Spleen (tissue), 11 donors: ENCODE data around the gene DGUOK. TPM values are rescaled to one million over a fixed set of nuclear protein-coding genes. Genes with fewer than 3 reads are reported as not detected.

Experiments used
- DNase-seq: peaks from one replicate; pipeline ENCODE4 v3.0.0-alpha.2; 2020
- H3K27ac ChIP-seq, 8 donors: fragments of 200-600 bp; sonication (generic) in 7 of 8; 1 replicate in 4 of 8; 2 replicates in 4 of 8; pipeline versions ENCODE4 v1.5.0 to v1.8.0; 2016 to 2021; ENCODE audit warnings: inconsistent platforms in 4 of 8, mild to moderate bottlenecking in 4 of 8, moderate library complexity in 1 of 8
- H3K27me3 ChIP-seq, 7 donors: fragments of 200-600 bp; sonication (generic) in 6 of 7; replicated peaks in 1 of 7; 1 replicate in 4 of 7; 2 replicates in 3 of 7; pipeline versions ENCODE4 v1.5.0 to v1.8.0; 2016 to 2021; ENCODE audit warnings: inconsistent platforms in 3 of 7, mild to moderate bottlenecking in 1 of 7
- H3K36me3 ChIP-seq, 6 donors: fragments of 200-600 bp; sonication (generic) in 5 of 6; 1 replicate in 4 of 6; 2 replicates in 2 of 6; pipeline versions ENCODE4 v1.5.0 to v1.8.0; 2016 to 2021; ENCODE audit warnings: inconsistent platforms in 2 of 6
- H3K4me1 ChIP-seq, 6 donors: fragments of 200-600 bp; sonication (generic) in 5 of 6; 1 replicate in 3 of 6; 2 replicates in 3 of 6; pipeline versions ENCODE4 v1.5.0 to v1.8.0; 2016 to 2021; ENCODE audit warnings: inconsistent platforms in 3 of 6
- H3K4me3 ChIP-seq, 8 donors: fragments of 200-600 bp; sonication (generic) in 7 of 8; 1 replicate in 4 of 8; 2 replicates in 4 of 8; pipeline versions ENCODE4 v1.5.0 to v1.8.0; 2016 to 2021; ENCODE audit warnings: inconsistent platforms in 4 of 8, mild to moderate bottlenecking in 4 of 8, moderate library complexity in 2 of 8
- H3K9me3 ChIP-seq, 8 donors: fragments of 200-600 bp; sonication (generic) in 7 of 8; 1 replicate in 4 of 8; 2 replicates in 4 of 8; pipeline versions ENCODE4 v1.5.0 to v1.8.0; 2016 to 2021; ENCODE audit warnings: inconsistent platforms in 4 of 8
- POLR2A ChIP-seq, 3 donors: fragments of 450-650 bp; IDR thresholded peaks; one replicate each; pipeline ENCODE4 v1.5.1; 2017; ENCODE audit warnings: antibody characterized with exemption in 3 of 3, mild to moderate bottlenecking in 1 of 3
- POLR2AphosphoS5 ChIP-seq, 3 donors: sonication (generic); formaldehyde crosslinking; IDR thresholded peaks; one replicate each; pipeline ENCODE4 v1.5.1; 2017; ENCODE audit warnings: antibody characterized with exemption in 3 of 3
- WGBS, 5 donors: extraction: QIAGEN DNeasy Blood & Tissue Kit in 3 of 5; methylation state at CpG; one replicate each; pipeline versions ENCODE4 v1.1.5 to v1.1.7; 2013 to 2018; 5-methylcytosine and 5-hydroxymethylcytosine counted together
- intact Hi-C: fragments of 100-400 bp; cut with DNase I; formaldehyde crosslinking; loops from one replicate; pipeline ENCODE4 v1.15.0; 2023; ENCODE audit warnings: low total_unique reads
- polyA plus RNA-seq, 3 donors: library from polyadenylated mRNA; stranded (reverse); fragments of 200-250 nt; gene quantifications; one replicate each; pipeline ENCODE4 v1.2.1, GENCODE V29; 2013
- total RNA-seq, 7 donors: library from RNA; depleted of rRNA in 3 of 7; stranded (reverse); fragments of >200 nt in 3 of 7; fragmentation: NEBNext Ultra II Directional in 4 of 7; extraction: Animal tissue kit (Norgen Biotek cat#: 25700) in 4 of 7; gene quantifications; one replicate each; pipeline versions ENCODE4 v1.1.0 to v1.2.1, GENCODE V29; 2016 to 2021
- TF ChIP-seq, protein P1 (sequence below), 11 experiments: fragments of 200-600 bp in 7 of 11; fragments of 450-650 bp in 4 of 11; sonication (generic) in 4 of 11; IDR thresholded peaks in 8 of 11; conservative IDR thresholded peaks in 3 of 11; 1 replicate in 7 of 11; 2 replicates in 4 of 11; pipeline versions ENCODE4 v1.4.0 to v1.8.0; 2016 to 2021; ENCODE audit warnings: antibody characterized with exemption in 11 of 11, inconsistent platforms in 4 of 11, mild to moderate bottlenecking in 1 of 11
- donor health status: healthy with polysubstance abuse.
- donor health status: DM: no; HTN: no; CAD: no; lungs with moderate emphysema.
- donor health status: DM: no; HTN: no; CAD: no.
- donor health status: Bipolar disorder and iron deficiency.
- donor health status: healthy.
- donor health status: DM: no; HTN: no; CAD: no.
- donor health status: DM: yes; HTN: yes; CAD: no.

The DGUOK gene
- total and polyA plus RNA-seq, 10 donors, result 41.3 to 120 (median 57.1) TPM

GRCh38 chr2:73930386-73930785 is 3.7 kb downstream of the DGUOK start:
- Histone ChIP-seq H3K4me1 (peaks cover 29 to 90% (median 62%) of the 10 kb centered on the region in 6 donors), H3K27ac (no peak overlapping the region), H3K36me3 (peaks cover 0 to 46% (median 18%) of the 10 kb centered on the region in 6 donors), H3K9me3 (no peaks in the 10 kb centered on the region), H3K4me3 (no peak overlapping the region), H3K27me3 (no peaks in the 10 kb centered on the region)
- no peak for TF ChIP-seq POLR2A (IDR thresholded peaks at IDR 0.05)
- TF ChIP-seq POLR2AphosphoS5 (IDR thresholded peaks at IDR 0.05), result no peak
- TF ChIP-seq, protein P1, sequence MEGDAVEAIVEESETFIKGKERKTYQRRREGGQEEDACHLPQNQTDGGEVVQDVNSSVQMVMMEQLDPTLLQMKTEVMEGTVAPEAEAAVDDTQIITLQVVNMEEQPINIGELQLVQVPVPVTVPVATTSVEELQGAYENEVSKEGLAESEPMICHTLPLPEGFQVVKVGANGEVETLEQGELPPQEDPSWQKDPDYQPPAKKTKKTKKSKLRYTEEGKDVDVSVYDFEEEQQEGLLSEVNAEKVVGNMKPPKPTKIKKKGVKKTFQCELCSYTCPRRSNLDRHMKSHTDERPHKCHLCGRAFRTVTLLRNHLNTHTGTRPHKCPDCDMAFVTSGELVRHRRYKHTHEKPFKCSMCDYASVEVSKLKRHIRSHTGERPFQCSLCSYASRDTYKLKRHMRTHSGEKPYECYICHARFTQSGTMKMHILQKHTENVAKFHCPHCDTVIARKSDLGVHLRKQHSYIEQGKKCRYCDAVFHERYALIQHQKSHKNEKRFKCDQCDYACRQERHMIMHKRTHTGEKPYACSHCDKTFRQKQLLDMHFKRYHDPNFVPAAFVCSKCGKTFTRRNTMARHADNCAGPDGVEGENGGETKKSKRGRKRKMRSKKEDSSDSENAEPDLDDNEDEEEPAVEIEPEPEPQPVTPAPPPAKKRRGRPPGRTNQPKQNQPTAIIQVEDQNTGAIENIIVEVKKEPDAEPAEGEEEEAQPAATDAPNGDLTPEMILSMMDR (IDR thresholded peaks at IDR 0.05 in 8 of 11, conservative IDR thresholded peaks at IDR 0.05 in 3 of 11), result no peak
- no peak for DNase-seq
- intact Hi-C loops, result no loop called here
- WGBS, 5 donors, result 65 to 92% (median 85%) methylated on average over 2 of the region's 2 CpGs

DNA sequence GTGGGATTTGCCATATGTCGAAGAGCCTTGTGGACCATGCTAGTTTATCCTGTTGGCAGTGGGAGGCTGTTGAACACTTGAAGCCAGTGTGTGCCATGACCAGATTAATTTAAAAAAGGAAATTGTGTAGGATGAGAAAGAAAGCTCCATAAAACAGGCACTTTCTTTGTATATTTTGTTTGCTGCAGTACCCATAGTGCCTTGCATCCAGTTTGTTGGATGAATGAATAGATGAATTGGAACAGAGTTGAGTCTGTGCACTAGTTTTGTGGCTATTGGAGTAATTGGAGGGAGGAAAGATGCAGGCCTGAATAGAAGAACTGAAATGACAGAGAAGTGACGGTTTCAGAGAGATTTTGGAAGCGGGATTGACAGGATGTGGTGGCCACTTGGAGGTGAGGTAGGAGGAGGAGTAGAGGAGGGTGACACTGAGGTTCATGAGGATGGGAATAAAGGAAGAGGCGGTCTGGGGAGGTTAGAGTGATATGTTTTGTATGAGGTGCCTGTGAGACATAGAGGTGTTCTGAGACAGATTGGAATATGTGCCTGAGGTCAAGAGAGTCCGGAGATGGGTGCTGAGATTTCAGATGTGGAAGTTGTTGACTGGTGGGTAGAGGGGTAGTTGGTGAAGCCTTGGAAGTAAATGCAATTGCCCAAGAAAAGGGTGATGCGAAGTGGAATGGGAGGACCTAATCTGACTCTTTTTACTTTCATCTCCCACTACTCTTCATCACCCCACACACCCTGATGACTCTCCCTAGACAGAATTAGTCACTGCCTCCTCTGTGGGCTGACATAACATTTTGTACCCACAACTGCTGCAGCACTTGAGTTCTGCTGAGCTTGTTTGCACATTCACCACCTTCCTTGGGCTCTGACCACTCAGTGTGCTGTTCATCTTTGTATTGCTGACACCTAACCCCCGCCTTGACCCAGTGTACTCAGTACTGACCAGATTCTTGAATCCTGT is 5.1 kb downstream of the DGUOK start:
- H3K4me1 ChIP-seq, result peaks cover 29 to 94% (median 59%) of the 10 kb centered on the region in 6 donors

GRCh38 chr2:73933194-73933593 is 6.5 kb downstream of the DGUOK start:
- Histone ChIP-seq H3K36me3 (peaks cover 0 to 71% (median 21%) of the 10 kb centered on the region in 6 donors), H3K27me3 (no peaks in the 10 kb centered on the region), H3K9me3 (no peaks in the 10 kb centered on the region), H3K4me1 (peaks cover 21 to 96% (median 54%) of the 10 kb centered on the region in 6 donors), H3K4me3 (no peak overlapping the region), H3K27ac (no peak overlapping the region)
- TF ChIP-seq POLR2A (IDR thresholded peaks at IDR 0.05), result no peak
- TF ChIP-seq, protein P1 (IDR thresholded peaks at IDR 0.05 in 8 of 11, conservative IDR thresholded peaks at IDR 0.05 in 3 of 11), result no peak
- TF ChIP-seq POLR2AphosphoS5 (IDR thresholded peaks at IDR 0.05), result no peak
- no peak for DNase-seq
- 95 to 100% (median 96%) methylated on average over 3 of the region's 3 CpGs for WGBS, 5 donors
- intact Hi-C loops, result no loop called here

More for the DNA sequence above, 5.1 kb downstream of the DGUOK start:
- H3K36me3 ChIP-seq, result peaks cover 0 to 59% (median 19%) of the 10 kb centered on the region in 6 donors
- no peaks in the 10 kb centered on the region for H3K27me3 ChIP-seq
- no peak for DNase-seq
- intact Hi-C loops, result no loop called here
- TF ChIP-seq, protein P1 (IDR thresholded peaks at IDR 0.05 in 8 of 11, conservative IDR thresholded peaks at IDR 0.05 in 3 of 11), result no peak
- no peak for TF ChIP-seq POLR2A (IDR thresholded peaks at IDR 0.05)
- no peak for TF ChIP-seq POLR2AphosphoS5 (IDR thresholded peaks at IDR 0.05)
- 82 to 92% (median 86%) methylated on average over 7 of the region's 7 CpGs for WGBS, 5 donors
- H3K9me3 ChIP-seq, result no peaks in the 10 kb centered on the region
- H3K27ac ChIP-seq, result no peak overlapping the region
- H3K4me3 ChIP-seq, result no peak overlapping the region

DNA sequence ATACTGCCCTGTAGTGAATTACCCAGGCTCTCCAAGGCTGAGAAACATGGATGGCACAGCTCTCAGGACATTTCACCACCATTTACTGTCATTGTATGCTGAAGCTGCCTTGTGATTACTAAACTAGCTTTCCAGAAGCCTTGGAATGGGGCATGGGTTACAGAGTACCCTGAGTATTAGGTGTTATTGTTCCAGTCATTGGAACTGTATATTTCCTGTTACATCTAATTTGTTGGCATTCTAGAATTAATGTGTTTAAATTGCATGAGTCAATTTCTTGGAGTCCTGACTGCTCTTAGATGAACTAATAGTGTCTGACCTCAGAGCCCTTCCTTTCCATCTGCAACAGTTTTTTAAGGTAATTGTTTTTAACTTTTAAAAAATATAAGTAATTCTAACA is 9.0 kb downstream of the DGUOK start:
- Histone ChIP-seq H3K9me3 (no peaks in the 10 kb centered on the region), H3K27me3 (no peaks in the 10 kb centered on the region), H3K4me3 (no peak overlapping the region), H3K36me3 (peaks cover 0 to 92% (median 24%) of the 10 kb centered on the region in 6 donors), H3K4me1 (peaks cover 0 to 96% (median 37%) of the 10 kb centered on the region in 6 donors), H3K27ac (no peak overlapping the region)
- no peak for DNase-seq
- intact Hi-C loops, result no loop called here
- TF ChIP-seq POLR2AphosphoS5 (IDR thresholded peaks at IDR 0.05), result no peak
- no peak for TF ChIP-seq POLR2A (IDR thresholded peaks at IDR 0.05)
- TF ChIP-seq, protein P1 (IDR thresholded peaks at IDR 0.05 in 8 of 11, conservative IDR thresholded peaks at IDR 0.05 in 3 of 11), result no peak
